ENCODE data around the gene PCDHA4.
"Not testable (repeated sequence)": the region's sequence is repeated elsewhere in the genome, so short reads cannot be mapped to it uniquely, and the experiment has no call there.

PCDHA4 gene

GRCh38 chr5:140808889-140809291, 2.0 kb downstream of the PCDHA4 start:
- H3K27ac ChIP-seq: no peak overlapping the region
- no peak for DNase-seq (ENCODE audit: low read depth, low spot score)

GRCh38 chr5:140821375-140822280, 14.8 kb downstream of the PCDHA4 start, which contains the start of gene PCDHA5:
Gene PCDHA5, plus strand, starts transcription at chr5:140821613.
- DNase-seq (ENCODE audit: low read depth, low spot score): no peak
- no peak within 1 kb of the TSS for H3K27ac ChIP-seq

- DNase-seq (ENCODE audit: low read depth, low spot score): no peak
- no peak overlapping the region for H3K27ac ChIP-seq
Observed at GRCh38 chr5:140822281-140822629, 15.4 kb downstream of the PCDHA4 start.

GRCh38 chr5:140822969-140823368, 16.1 kb downstream of the PCDHA4 start:
- H3K27ac ChIP-seq; DNase-seq (ENCODE audit: low read depth, low spot score): not testable (repeated sequence)

- no peak for DNase-seq (ENCODE audit: low read depth, low spot score)
- H3K27ac ChIP-seq: no peak overlapping the region
Observed at GRCh38 chr5:140823475-140823874, 16.6 kb downstream of the PCDHA4 start.

- no peak within 1 kb of the TSS for H3K27ac ChIP-seq
- DNase-seq (ENCODE audit: low read depth, low spot score): no peak
Observed at GRCh38 chr5:140827704-140828361, 21.0 kb downstream of the PCDHA4 start, which contains the start of gene PCDHA6. Gene PCDHA6, plus strand, starts transcription at chr5:140827960. Its CDS starts 132 bp downstream, at chr5:140828092.

- no peak for DNase-seq (ENCODE audit: low read depth, low spot score)
- no peak overlapping the region for H3K27ac ChIP-seq
Observed at GRCh38 chr5:140828362-140828737, 21.5 kb downstream of the PCDHA4 start.

GRCh38 chr5:140829511-140830501, 22.9 kb downstream of the PCDHA4 start:
- H3K27ac ChIP-seq; DNase-seq (ENCODE audit: low read depth, low spot score): not testable (repeated sequence)

GRCh38 chr5:140833993-140834392, 27.1 kb downstream of the PCDHA4 start, which contains the start of gene PCDHA7:
Gene PCDHA7, plus strand, starts transcription at chr5:140834269. Its CDS starts 115 bp downstream, at chr5:140834384.
- DNase-seq (ENCODE audit: low read depth, low spot score): no peak
- H3K27ac ChIP-seq: no peak within 1 kb of the TSS

- not testable (repeated sequence) for H3K27ac ChIP-seq; DNase-seq (ENCODE audit: low read depth, low spot score)
Observed at GRCh38 chr5:140834439-140835008, 27.7 kb downstream of the PCDHA4 start.

- no peak for DNase-seq (ENCODE audit: low read depth, low spot score)
Observed at GRCh38 chr5:140835622-140836510, 29.0 kb downstream of the PCDHA4 start.

GRCh38 chr5:140840978-140841962, 34.4 kb downstream of the PCDHA4 start, which contains the start of gene PCDHA8:
Gene PCDHA8, plus strand, starts transcription at chr5:140841187. Its CDS starts 135 bp downstream, at chr5:140841322.
- H3K27ac ChIP-seq: no peak within 1 kb of the TSS
- DNase-seq (ENCODE audit: low read depth, low spot score): no peak

More at GRCh38 chr5:140835622-140836510, 29.0 kb downstream of the PCDHA4 start:
- H3K27ac ChIP-seq: no peak overlapping the region

- no peak overlapping the region for H3K27ac ChIP-seq
- no peak for DNase-seq (ENCODE audit: low read depth, low spot score)
Observed at GRCh38 chr5:140842798-140843733, 36.2 kb downstream of the PCDHA4 start.

- H3K27ac ChIP-seq; DNase-seq (ENCODE audit: low read depth, low spot score): not testable (repeated sequence)
Observed at GRCh38 chr5:140848139-140849102, 41.6 kb downstream of the PCDHA4 start, which contains the start of gene PCDHA9. Gene PCDHA9, plus strand, starts transcription at chr5:140848382. Its CDS starts 114 bp downstream, at chr5:140848496.
